K562 (cell line): ENCODE results near the gene CEP131.

Experiments used
- ARID1B ChIP-seq: fragments of 450-650 bp; IDR thresholded peaks from 2 replicates; pipeline ENCODE4 v1.6.1; 2016; ENCODE audit warnings: antibody characterized with exemption, mild to moderate bottlenecking, inconsistent platforms
- ATF1 ChIP-seq, 2 experiments: fragments of 450-650 bp in 1 of 2; IDR thresholded peaks; 2 replicates each; pipeline ENCODE4 v1.6.1; 2016; ENCODE audit warnings: missing compliant biosample characterization in 1 of 2, missing genetic modification characterization in 1 of 2
- CTCF ChIP-seq, 3 experiments: IDR thresholded peaks in 2 of 3; conservative IDR thresholded peaks in 1 of 3; 2 replicates each; pipeline ENCODE4 v1.5.1; 2011 to 2012; ENCODE audit warnings: low read length in 3 of 3, mild to moderate bottlenecking in 3 of 3, control low read depth in 2 of 3, improper control_type of control experiment in 1 of 3, inconsistent platforms in 1 of 3, low read depth in 1 of 3, mixed read lengths in 1 of 3, moderate library complexity in 1 of 3; ENCODE audit not compliant: insufficient read depth in 2 of 3
- ELK1 ChIP-seq: sonication (generic); formaldehyde crosslinking; IDR thresholded peaks from 2 replicates; pipeline ENCODE4 v1.8.1; 2022; ENCODE audit warnings: missing genetic modification reagents
- FOSL1 ChIP-seq: fragments of 200-800 bp; sonication (Bioruptor generic); conservative IDR thresholded peaks from 2 replicates; pipeline ENCODE4 v1.6.1; 2016; ENCODE audit warnings: missing genetic modification characterization, missing compliant biosample characterization
- MAX ChIP-seq: sonication (generic); formaldehyde crosslinking; IDR thresholded peaks from 2 replicates; pipeline ENCODE4 v1.9.0; 2022; ENCODE audit warnings: mild to moderate bottlenecking, missing genetic modification reagents
- RAD21 ChIP-seq, 2 experiments: fragments of 250-450 bp in 1 of 2; fragments of 450-650 bp in 1 of 2; sonication (Bioruptor Pico) in 1 of 2; formaldehyde crosslinking in 1 of 2; IDR thresholded peaks in 1 of 2; conservative IDR thresholded peaks in 1 of 2; 2 replicates each; pipeline versions ENCODE4 v1.4.0 to v1.8.0; 2020 to 2022; ENCODE audit warnings: mild to moderate bottlenecking in 2 of 2, moderate library complexity in 1 of 2
- SNAPC5 ChIP-seq: fragments of 250-450 bp; sonication (Bioruptor Pico); IDR thresholded peaks from 2 replicates; pipeline ENCODE4 v1.8.0; 2021; ENCODE audit warnings: moderate library complexity, mild to moderate bottlenecking, inconsistent platforms
- SRSF9 ChIP-seq: fragments of 200-400 bp; formaldehyde crosslinking; IDR thresholded peaks from 2 replicates; pipeline ENCODE4 v1.6.1; 2017; ENCODE audit warnings: low read depth, low read length, borderline replicate concordance
- USF1 ChIP-seq: sonication (generic); formaldehyde crosslinking; IDR thresholded peaks from 2 replicates; pipeline ENCODE4 v1.9.0; 2022; ENCODE audit warnings: mild to moderate bottlenecking, missing genetic modification reagents

- no peak for TF ChIP-seq USF1
- TF ChIP-seq SNAPC5 (CRISPR knock-in tag) = no peak
- TF ChIP-seq ARID1B = no peak
- TF ChIP-seq CTCF (IDR thresholded peaks at IDR 0.05 in 2 of 3, conservative IDR thresholded peaks at IDR 0.05 in 1 of 3; ENCODE audit: insufficient read depth in 2 of 3, low read depth in 1 of 3, low read length in 3 of 3) = no peak
- no peak for TF ChIP-seq SRSF9
- no peak for TF ChIP-seq RAD21 (CRISPR knock-in tag; conservative IDR thresholded peaks at IDR 0.05 in 1 of 2, IDR thresholded peaks at IDR 0.05 in 1 of 2)
- no peak for TF ChIP-seq MAX (CRISPR knock-in tag)
- no peak for TF ChIP-seq ELK1 (CRISPR knock-in tag)
- TF ChIP-seq FOSL1 (tag) = no peak
- no peak for TF ChIP-seq ATF1 (CRISPR knock-in tag; IDR thresholded peaks at IDR 0.05)
- no peak for TF ChIP-seq ATF1 (tag; IDR thresholded peaks at IDR 0.05)
Measured at GRCh38 chr17:81265576-81265975, 42.8 kb upstream of the CEP131 start.
